ENCODE data around the gene NPR3.

The NPR3 gene

GRCh38 chr5:32812399-32812798 is 101.3 kb downstream of the NPR3 start:
- no peak for DNase-seq (ENCODE audit: insufficient read length, low spot score)
- no peak for TF ChIP-seq POLR2AphosphoS5 (IDR thresholded peaks at IDR 0.05; ENCODE audit: low read depth, low read length)
- TF ChIP-seq POU2F2 (IDR thresholded peaks at IDR 0.05; ENCODE audit: low read depth, low read length): no peak
- no peak for TF ChIP-seq PAX5 (IDR thresholded peaks at IDR 0.05; ENCODE audit: insufficient read depth, low read length, severe bottlenecking)
- TF ChIP-seq TAF1 (IDR thresholded peaks at IDR 0.05; ENCODE audit: low read depth, low read length): no peak
- no peak for TF ChIP-seq SPI1 (IDR thresholded peaks at IDR 0.05; ENCODE audit: low read depth, low read length)
- TF ChIP-seq POLR2A (IDR thresholded peaks at IDR 0.05; ENCODE audit: low read depth, low read length): no peak
- no peak for FAIRE-seq

DNA sequence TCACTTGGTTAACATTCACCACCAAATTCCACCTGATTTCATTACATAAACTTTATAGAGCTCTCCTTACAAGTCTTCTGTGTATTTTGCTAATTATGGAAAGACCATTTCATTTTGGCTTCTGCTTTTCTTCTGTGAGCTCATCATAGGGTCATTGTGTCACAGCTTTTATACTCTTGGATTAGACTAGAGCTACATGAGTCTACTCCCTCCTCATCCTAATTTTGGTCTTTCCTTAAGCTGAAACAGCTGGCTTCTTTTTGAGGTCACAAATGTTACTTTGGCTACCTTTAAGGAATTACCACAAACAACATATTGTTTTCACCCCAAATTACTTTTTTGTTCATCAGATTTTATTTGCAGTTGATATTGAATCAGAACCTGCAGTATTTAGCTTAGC is 103.0 kb downstream of the NPR3 start:
- no peak for DNase-seq (ENCODE audit: insufficient read length, low spot score)
- FAIRE-seq: no peak

GRCh38 chr5:32814620-32815019 is 103.5 kb downstream of the NPR3 start:
- TF ChIP-seq PAX5 (IDR thresholded peaks at IDR 0.05; ENCODE audit: insufficient read depth, low read length, severe bottlenecking): no peak
- no peak for TF ChIP-seq POLR2AphosphoS5 (IDR thresholded peaks at IDR 0.05; ENCODE audit: low read depth, low read length)
- TF ChIP-seq POU2F2 (IDR thresholded peaks at IDR 0.05; ENCODE audit: low read depth, low read length): no peak
- TF ChIP-seq SPI1 (IDR thresholded peaks at IDR 0.05; ENCODE audit: low read depth, low read length): no peak
- DNase-seq (ENCODE audit: insufficient read length, low spot score) (no peak), FAIRE-seq (no peak)

More for the DNA sequence above, 103.0 kb downstream of the NPR3 start:
- TF ChIP-seq SPI1 (IDR thresholded peaks at IDR 0.05; ENCODE audit: low read depth, low read length) (no peak), POU2F2 (IDR thresholded peaks at IDR 0.05; ENCODE audit: low read depth, low read length) (no peak), POLR2AphosphoS5 (IDR thresholded peaks at IDR 0.05; ENCODE audit: low read depth, low read length) (no peak), POLR2A (IDR thresholded peaks at IDR 0.05; ENCODE audit: low read depth, low read length) (no peak), TAF1 (IDR thresholded peaks at IDR 0.05; ENCODE audit: low read depth, low read length) (no peak), PAX5 (IDR thresholded peaks at IDR 0.05; ENCODE audit: insufficient read depth, low read length, severe bottlenecking) (no peak)

GRCh38 chr5:32827981-32828380 is 116.9 kb downstream of the NPR3 start:
- TF ChIP-seq TAF1 (IDR thresholded peaks at IDR 0.05; ENCODE audit: low read depth, low read length) (no peak), SPI1 (IDR thresholded peaks at IDR 0.05; ENCODE audit: low read depth, low read length) (no peak), PAX5 (IDR thresholded peaks at IDR 0.05; ENCODE audit: insufficient read depth, low read length, severe bottlenecking) (no peak), POLR2A (IDR thresholded peaks at IDR 0.05; ENCODE audit: low read depth, low read length) (no peak), POLR2AphosphoS5 (IDR thresholded peaks at IDR 0.05; ENCODE audit: low read depth, low read length) (no peak), POU2F2 (IDR thresholded peaks at IDR 0.05; ENCODE audit: low read depth, low read length) (no peak)
- DNase-seq (ENCODE audit: insufficient read length, low spot score) (no peak), FAIRE-seq (no peak)

DNA sequence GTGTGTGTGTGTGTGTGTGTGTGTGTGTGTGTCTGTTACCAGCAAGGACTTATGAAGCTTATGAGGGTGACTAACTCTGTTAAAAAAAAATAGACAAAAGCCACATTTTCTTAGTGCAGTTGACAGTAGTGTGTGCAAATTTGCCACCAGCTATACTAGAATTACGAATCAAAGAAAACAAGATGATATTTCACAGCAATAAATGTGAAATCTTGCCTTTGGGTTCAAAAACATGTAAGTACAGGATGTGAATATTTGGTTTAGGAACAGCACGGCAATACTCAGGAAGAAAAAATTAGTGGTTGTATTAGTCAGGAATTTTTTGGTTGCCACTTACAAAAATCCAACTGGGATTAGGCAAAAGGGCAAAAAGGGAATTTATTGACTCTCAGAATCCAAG is 117.4 kb downstream of the NPR3 start:
- DNase-seq (ENCODE audit: insufficient read length, low spot score): no peak
- TF ChIP-seq POLR2AphosphoS5 (IDR thresholded peaks at IDR 0.05; ENCODE audit: low read depth, low read length) (no peak), TAF1 (IDR thresholded peaks at IDR 0.05; ENCODE audit: low read depth, low read length) (no peak), PAX5 (IDR thresholded peaks at IDR 0.05; ENCODE audit: insufficient read depth, low read length, severe bottlenecking) (no peak), POU2F2 (IDR thresholded peaks at IDR 0.05; ENCODE audit: low read depth, low read length) (no peak), POLR2A (IDR thresholded peaks at IDR 0.05; ENCODE audit: low read depth, low read length) (no peak)
- FAIRE-seq: no peak

GRCh38 chr5:32831624-32832023 is 120.5 kb downstream of the NPR3 start:
- DNase-seq (ENCODE audit: insufficient read length, low spot score) (no peak), FAIRE-seq (no peak)
- TF ChIP-seq PAX5 (IDR thresholded peaks at IDR 0.05; ENCODE audit: insufficient read depth, low read length, severe bottlenecking): no peak
- TF ChIP-seq POLR2AphosphoS5 (IDR thresholded peaks at IDR 0.05; ENCODE audit: low read depth, low read length): no peak
- TF ChIP-seq SPI1 (IDR thresholded peaks at IDR 0.05; ENCODE audit: low read depth, low read length): no peak
- TF ChIP-seq TAF1 (IDR thresholded peaks at IDR 0.05; ENCODE audit: low read depth, low read length): no peak
- TF ChIP-seq POU2F2 (IDR thresholded peaks at IDR 0.05; ENCODE audit: low read depth, low read length): no peak
- no peak for TF ChIP-seq POLR2A (IDR thresholded peaks at IDR 0.05; ENCODE audit: low read depth, low read length)

DNA sequence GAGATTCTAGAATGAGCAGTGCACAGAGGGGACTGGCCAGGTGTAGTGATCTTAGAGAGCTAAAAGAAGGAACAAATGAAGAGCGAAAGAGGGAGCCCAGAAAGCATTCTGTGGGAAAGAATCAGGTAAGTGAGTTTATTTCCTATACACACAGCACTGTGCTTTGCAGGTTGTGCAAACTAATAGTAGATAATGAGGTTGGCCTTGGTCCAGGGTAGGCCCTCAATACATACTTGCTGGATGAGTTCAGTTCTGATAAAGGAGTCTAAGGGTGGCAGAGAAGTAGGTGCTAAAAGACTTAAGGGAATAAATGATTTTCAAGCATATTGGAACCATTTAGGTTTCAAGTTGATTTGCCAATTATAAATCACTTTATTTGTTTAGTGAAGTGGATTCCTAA is 122.0 kb downstream of the NPR3 start:
- DNase-seq (ENCODE audit: insufficient read length, low spot score) (no peak), FAIRE-seq (no peak)
- TF ChIP-seq POLR2AphosphoS5 (IDR thresholded peaks at IDR 0.05; ENCODE audit: low read depth, low read length) (no peak), SPI1 (IDR thresholded peaks at IDR 0.05; ENCODE audit: low read depth, low read length) (no peak), POU2F2 (IDR thresholded peaks at IDR 0.05; ENCODE audit: low read depth, low read length) (no peak), POLR2A (IDR thresholded peaks at IDR 0.05; ENCODE audit: low read depth, low read length) (no peak), TAF1 (IDR thresholded peaks at IDR 0.05; ENCODE audit: low read depth, low read length) (no peak), PAX5 (IDR thresholded peaks at IDR 0.05; ENCODE audit: insufficient read depth, low read length, severe bottlenecking) (no peak)

- no peak for FAIRE-seq
- no peak for TF ChIP-seq PAX5 (IDR thresholded peaks at IDR 0.05; ENCODE audit: insufficient read depth, low read length, severe bottlenecking)
- no peak for TF ChIP-seq POU2F2 (IDR thresholded peaks at IDR 0.05; ENCODE audit: low read depth, low read length)
- no peak for TF ChIP-seq POLR2AphosphoS5 (IDR thresholded peaks at IDR 0.05; ENCODE audit: low read depth, low read length)
- no peak for TF ChIP-seq SPI1 (IDR thresholded peaks at IDR 0.05; ENCODE audit: low read depth, low read length)
- DNase-seq (ENCODE audit: insufficient read length, low spot score): no peak
Observed at GRCh38 chr5:32833663-32834062, 122.5 kb downstream of the NPR3 start.

DNA sequence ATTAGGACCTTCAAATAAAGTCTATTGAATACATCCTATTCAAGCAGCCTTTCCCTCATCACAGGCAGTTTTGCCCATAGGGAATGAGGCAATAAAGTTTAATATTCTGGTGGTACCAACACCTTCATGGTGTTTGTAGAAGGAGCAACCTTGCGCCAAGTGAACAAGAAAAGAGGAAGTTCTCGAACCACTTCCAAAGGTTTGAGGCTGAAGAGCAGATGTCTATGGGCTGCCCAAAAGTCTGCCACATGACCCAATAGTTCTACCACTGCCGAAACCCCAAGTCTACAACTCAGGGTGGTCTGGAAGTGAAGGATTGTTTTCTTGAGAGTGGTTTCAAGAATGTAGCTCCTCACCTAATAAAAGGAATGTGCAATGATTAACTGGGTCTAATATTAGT is 123.1 kb downstream of the NPR3 start:
- DNase-seq (ENCODE audit: insufficient read length, low spot score): no peak
- FAIRE-seq: no peak
- no peak for TF ChIP-seq TAF1 (IDR thresholded peaks at IDR 0.05; ENCODE audit: low read depth, low read length)
- TF ChIP-seq POU2F2 (IDR thresholded peaks at IDR 0.05; ENCODE audit: low read depth, low read length): no peak
- no peak for TF ChIP-seq SPI1 (IDR thresholded peaks at IDR 0.05; ENCODE audit: low read depth, low read length)
- no peak for TF ChIP-seq POLR2A (IDR thresholded peaks at IDR 0.05; ENCODE audit: low read depth, low read length)
- no peak for TF ChIP-seq PAX5 (IDR thresholded peaks at IDR 0.05; ENCODE audit: insufficient read depth, low read length, severe bottlenecking)
- TF ChIP-seq POLR2AphosphoS5 (IDR thresholded peaks at IDR 0.05; ENCODE audit: low read depth, low read length): no peak

DNA sequence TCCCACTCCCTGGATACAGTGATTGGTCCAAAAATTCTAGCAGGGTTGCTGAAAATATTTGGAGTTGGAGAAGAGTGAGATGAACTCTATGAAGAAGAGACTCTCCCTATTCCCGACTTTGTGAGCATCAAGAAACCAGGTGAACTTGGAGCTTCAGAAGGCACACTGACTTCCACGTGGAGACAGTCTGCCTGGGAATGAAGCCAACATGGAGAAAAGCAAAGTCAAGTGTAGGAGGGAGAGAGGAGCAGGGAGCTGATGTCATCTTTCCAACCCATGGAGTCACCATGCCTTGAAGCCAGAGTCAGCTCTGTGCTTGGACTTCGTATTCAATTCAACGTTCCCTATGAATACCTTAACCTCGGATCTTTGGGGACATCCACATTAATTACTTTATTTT is 125.1 kb downstream of the NPR3 start:
- TF ChIP-seq PAX5 (IDR thresholded peaks at IDR 0.05; ENCODE audit: insufficient read depth, low read length, severe bottlenecking) (no peak), POU2F2 (IDR thresholded peaks at IDR 0.05; ENCODE audit: low read depth, low read length) (no peak), SPI1 (IDR thresholded peaks at IDR 0.05; ENCODE audit: low read depth, low read length) (no peak), POLR2A (IDR thresholded peaks at IDR 0.05; ENCODE audit: low read depth, low read length) (no peak), TAF1 (IDR thresholded peaks at IDR 0.05; ENCODE audit: low read depth, low read length) (no peak), POLR2AphosphoS5 (IDR thresholded peaks at IDR 0.05; ENCODE audit: low read depth, low read length) (no peak)
- DNase-seq (ENCODE audit: insufficient read length, low spot score) (no peak), FAIRE-seq (no peak)

Data from GM12891 (cell line).